GM12878 (cell line): ENCODE results near the gene C1QTNF1.

Experiments used
- CREB1 ChIP-seq: IDR thresholded peaks from 2 replicates; pipeline ENCODE4 v1.6.1; 2012; ENCODE audit warnings: low read depth, mild to moderate bottlenecking, inconsistent platforms
- ETV6 ChIP-seq, 2 experiments: fragments of 450-650 bp in 1 of 2; IDR thresholded peaks in 1 of 2; conservative IDR thresholded peaks in 1 of 2; 2 replicates each; pipeline ENCODE4 v1.6.1; 2014; ENCODE audit warnings: antibody characterized with exemption in 1 of 2, borderline replicate concordance in 1 of 2, low read depth in 1 of 2, mild to moderate bottlenecking in 1 of 2, moderate library complexity in 1 of 2
- HCFC1 ChIP-seq: fragments of 150-350 bp; IDR thresholded peaks from 2 replicates; pipeline ENCODE4 v1.6.1; 2014; ENCODE audit warnings: low read length
- MXI1 ChIP-seq: fragments of 150-350 bp; IDR thresholded peaks from 2 replicates; pipeline ENCODE4 v1.6.1; 2011; ENCODE audit warnings: low read depth, mild to moderate bottlenecking, inconsistent platforms, low read length, improper control_type of control experiment
- POLR2A ChIP-seq: IDR thresholded peaks from 2 replicates; pipeline ENCODE4 v1.6.1; 2011; ENCODE audit warnings: low read depth, mild to moderate bottlenecking, low read length
- POLR2AphosphoS2 ChIP-seq: IDR thresholded peaks from 2 replicates; pipeline ENCODE4 v1.6.1; 2011; ENCODE audit warnings: low read depth, mild to moderate bottlenecking, low read length, improper control_type of control experiment, moderate library complexity
- POLR2AphosphoS5 ChIP-seq: IDR thresholded peaks from 2 replicates; pipeline ENCODE4 v1.6.1; 2011; ENCODE audit warnings: mild to moderate bottlenecking, low read length, inconsistent platforms
- SIN3A ChIP-seq: IDR thresholded peaks from 2 replicates; pipeline ENCODE4 v1.6.1; 2012; ENCODE audit warnings: low read depth, low read length, improper control_type of control experiment
- ZNF207 ChIP-seq: fragments of 450-650 bp; IDR thresholded peaks from 2 replicates; pipeline ENCODE4 v1.6.1; 2014; ENCODE audit warnings: antibody characterized with exemption, mild to moderate bottlenecking, borderline replicate concordance
- ZNF24 ChIP-seq: fragments of 450-650 bp; IDR thresholded peaks from 2 replicates; pipeline ENCODE4 v1.6.1; 2017; ENCODE audit warnings: antibody characterized with exemption, mild to moderate bottlenecking
- TF ChIP-seq, protein P1 (sequence below), 3 experiments: IDR thresholded peaks in 2 of 3; conservative IDR thresholded peaks in 1 of 3; 2 replicates each; pipeline ENCODE4 v1.5.1; 2011; ENCODE audit warnings: low read depth in 3 of 3, low read length in 3 of 3, mild to moderate bottlenecking in 3 of 3, control low read depth in 2 of 3, moderate library complexity in 2 of 3, inconsistent platforms in 1 of 3, mixed read lengths in 1 of 3; ENCODE audit not compliant: control insufficient read depth in 2 of 3, insufficient read depth in 1 of 3; ENCODE audit errors: extremely low read depth in 1 of 3
- TF ChIP-seq, protein P2 (sequence below): IDR thresholded peaks from 2 replicates; pipeline ENCODE4 v1.6.1; 2012; ENCODE audit warnings: low read depth, low read length, improper control_type of control experiment

DNA sequence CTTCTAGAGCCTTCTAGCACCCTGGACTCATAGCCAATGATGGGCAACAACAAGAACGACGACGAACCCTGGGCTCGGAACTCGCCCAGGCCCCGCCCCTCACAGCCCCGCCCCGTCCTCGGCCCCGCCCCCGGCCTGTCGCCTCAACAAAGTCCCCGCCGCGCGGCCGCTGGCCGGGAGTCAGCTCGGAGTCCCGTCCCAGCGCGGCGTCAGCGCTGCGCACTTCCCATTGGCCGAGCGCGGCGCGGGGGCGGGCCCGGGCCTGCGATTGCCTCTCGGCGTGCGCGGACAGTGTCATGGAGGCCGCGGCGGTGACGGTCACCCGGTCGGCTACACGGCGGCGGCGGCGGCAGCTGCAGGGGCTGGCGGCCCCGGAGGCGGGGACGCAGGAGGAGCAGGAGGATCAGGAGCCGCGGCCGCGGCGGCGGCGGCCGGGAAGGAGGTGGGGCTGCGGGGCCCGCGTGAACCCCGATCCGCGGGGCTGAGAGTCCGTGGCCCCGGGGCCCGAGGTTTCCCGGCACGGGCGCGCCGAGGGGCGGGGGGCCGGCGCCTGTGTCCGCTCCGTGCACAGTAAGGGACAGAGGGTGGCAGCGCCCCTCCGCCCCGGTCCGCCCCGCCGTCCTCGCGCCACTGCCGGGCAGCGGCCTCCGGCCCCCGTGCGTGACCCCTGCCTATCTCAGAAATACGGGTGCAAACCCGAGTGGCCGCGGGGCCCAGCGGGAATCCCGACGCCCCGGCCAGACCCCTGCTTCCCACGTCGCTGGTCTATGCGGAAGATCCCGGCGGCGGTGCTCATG lies 50.9 kb downstream of the C1QTNF1 start, which contains the start of gene ENGASE:
- TF ChIP-seq HCFC1 (no peak), ETV6 (conservative IDR thresholded peaks at IDR 0.05 in 1 of 2, IDR thresholded peaks at IDR 0.05 in 1 of 2; ENCODE audit: borderline replicate concordance in 1 of 2, low read depth in 1 of 2) (no peak), POLR2A (peak; percentile 78), POLR2AphosphoS5 (no peak), ZNF24 (peak; percentile 43; the same call in 1 of the 2 replicates), CREB1 (peak; percentile 55; the same call in 1 of the 2 replicates), SIN3A (0 out of 2 replicates have a peak, but pooled peaks have one; percentile 21), MXI1 (no peak), POLR2AphosphoS2 (no peak), ZNF207 (peak; percentile 60; the same call in 1 of the 2 replicates)
- TF ChIP-seq, protein P1, sequence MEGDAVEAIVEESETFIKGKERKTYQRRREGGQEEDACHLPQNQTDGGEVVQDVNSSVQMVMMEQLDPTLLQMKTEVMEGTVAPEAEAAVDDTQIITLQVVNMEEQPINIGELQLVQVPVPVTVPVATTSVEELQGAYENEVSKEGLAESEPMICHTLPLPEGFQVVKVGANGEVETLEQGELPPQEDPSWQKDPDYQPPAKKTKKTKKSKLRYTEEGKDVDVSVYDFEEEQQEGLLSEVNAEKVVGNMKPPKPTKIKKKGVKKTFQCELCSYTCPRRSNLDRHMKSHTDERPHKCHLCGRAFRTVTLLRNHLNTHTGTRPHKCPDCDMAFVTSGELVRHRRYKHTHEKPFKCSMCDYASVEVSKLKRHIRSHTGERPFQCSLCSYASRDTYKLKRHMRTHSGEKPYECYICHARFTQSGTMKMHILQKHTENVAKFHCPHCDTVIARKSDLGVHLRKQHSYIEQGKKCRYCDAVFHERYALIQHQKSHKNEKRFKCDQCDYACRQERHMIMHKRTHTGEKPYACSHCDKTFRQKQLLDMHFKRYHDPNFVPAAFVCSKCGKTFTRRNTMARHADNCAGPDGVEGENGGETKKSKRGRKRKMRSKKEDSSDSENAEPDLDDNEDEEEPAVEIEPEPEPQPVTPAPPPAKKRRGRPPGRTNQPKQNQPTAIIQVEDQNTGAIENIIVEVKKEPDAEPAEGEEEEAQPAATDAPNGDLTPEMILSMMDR (IDR thresholded peaks at IDR 0.05 in 2 of 3, conservative IDR thresholded peaks at IDR 0.05 in 1 of 3; ENCODE audit: control insufficient read depth in 2 of 3, extremely low read depth in 1 of 3, insufficient read depth in 1 of 3, low read depth in 3 of 3, low read length in 3 of 3), result no peak
- TF ChIP-seq, protein P2, sequence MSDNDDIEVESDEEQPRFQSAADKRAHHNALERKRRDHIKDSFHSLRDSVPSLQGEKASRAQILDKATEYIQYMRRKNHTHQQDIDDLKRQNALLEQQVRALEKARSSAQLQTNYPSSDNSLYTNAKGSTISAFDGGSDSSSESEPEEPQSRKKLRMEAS, result no peak
